ENCODE measurements around the gene ZNF414.

GRCh38 chr19:8515317-8515716 lies 1.4 kb upstream of the ZNF414 start:
- TF ChIP-seq CTCF (IDR thresholded peaks at IDR 0.05) (no peak), POLR2A (IDR thresholded peaks at IDR 0.05) (no peak)
